Measurements from ENCODE around the gene AIMP1.
A peak's percentile ranks its signal among the peaks of the same experiment; 100 is the strongest.
"Not testable (repeated sequence)": the region's sequence is repeated elsewhere in the genome, so short reads cannot be mapped to it uniquely, and the experiment has no call there.

AIMP1 gene

GRCh38 chr4:106355193-106355592, 38.8 kb downstream of the AIMP1 start:
- no peak for DNase-seq

- no peak for DNase-seq
Observed at GRCh38 chr4:106358899-106359298, 42.5 kb downstream of the AIMP1 start.

GRCh38 chr4:106362086-106362825, 45.9 kb downstream of the AIMP1 start:
- no peak for DNase-seq

GRCh38 chr4:106364282-106364681, 47.9 kb downstream of the AIMP1 start:
- no peak for DNase-seq

- no peak for DNase-seq
Observed at GRCh38 chr4:106365613-106366012, 49.3 kb downstream of the AIMP1 start.

GRCh38 chr4:106366026-106366425, 49.7 kb downstream of the AIMP1 start:
- no peak for DNase-seq

GRCh38 chr4:106367072-106367471, 50.7 kb downstream of the AIMP1 start:
- DNase-seq, result no peak

- DNase-seq, result no peak
Observed at GRCh38 chr4:106368678-106369077, 52.3 kb downstream of the AIMP1 start, which contains the start of gene GIMD1. TSS of gene GIMD1 (minus strand) at chr4:106368778. CDS start at chr4:106367435, 1,343 bp downstream.

GRCh38 chr4:106369456-106370060, 53.2 kb downstream of the AIMP1 start:
- DNase-seq, result peak in 1 of 2 donors; percentile 12

- DNase-seq, result no peak
Observed at GRCh38 chr4:106370214-106370613, 53.9 kb downstream of the AIMP1 start.

- DNase-seq, result no peak
Observed at GRCh38 chr4:106371161-106371560, 54.8 kb downstream of the AIMP1 start.

GRCh38 chr4:106373026-106373425, 56.7 kb downstream of the AIMP1 start:
- DNase-seq, result no peak

- DNase-seq, result no peak
Observed at GRCh38 chr4:106380179-106380578, 63.8 kb downstream of the AIMP1 start.

- DNase-seq, result no peak
Observed at GRCh38 chr4:106384878-106385277, 68.5 kb downstream of the AIMP1 start.

GRCh38 chr4:106385853-106386393, 69.6 kb downstream of the AIMP1 start:
- no peak for DNase-seq

GRCh38 chr4:106395582-106395981, 79.2 kb downstream of the AIMP1 start:
- DNase-seq, result no peak

GRCh38 chr4:106398898-106399297, 82.5 kb downstream of the AIMP1 start:
- not testable (repeated sequence) for DNase-seq

Data from bone marrow (tissue), 2 donors.